HG03060 (cell line): Measurements from ENCODE around the gene CABP7.

ENCODE experiments used
- ATAC-seq: cut with Tn5 transposase; IDR thresholded peaks from one replicate; pipeline ENCODE4 v1.9.1; 2021; ENCODE audit warnings: low read depth, moderate number of reproducible peaks; ENCODE audit not compliant: unreplicated experiment

The CABP7 gene

DNA sequence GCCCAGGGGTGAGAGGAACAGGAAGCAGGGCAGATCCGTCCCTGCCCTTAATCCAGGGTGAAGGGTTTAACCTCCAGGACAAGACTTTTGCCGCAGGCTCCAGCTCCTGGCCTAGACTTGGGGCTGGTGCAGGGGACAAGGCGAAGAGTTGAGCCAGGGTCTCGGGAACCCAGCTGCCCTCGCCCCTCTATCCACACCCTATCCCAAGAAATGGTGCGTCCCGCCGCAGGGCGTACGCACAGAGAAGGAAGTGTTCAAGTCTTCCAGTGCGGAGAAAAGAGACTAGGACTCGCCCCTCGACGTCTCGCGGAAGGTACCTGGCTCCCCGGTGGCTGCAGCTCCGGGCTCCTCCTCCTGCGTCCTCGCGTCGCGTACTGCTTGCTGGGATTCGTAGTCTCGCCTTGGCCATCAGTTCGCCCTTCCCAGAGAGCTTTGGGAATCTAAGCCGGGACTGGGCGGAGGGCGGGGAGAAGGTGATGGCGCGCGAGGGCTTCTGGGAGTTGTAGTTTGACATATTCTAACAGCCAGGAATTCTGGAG is 46.9 kb downstream of the CABP7 start, which contains the start of gene ZMAT5:
TSS of gene ZMAT5 (minus strand) at position 376 of the 539 bp plus-strand sequence. CDS start 18,463 bp downstream, outside the sequence.
- peak; percentile 67 for ATAC-seq

DNA sequence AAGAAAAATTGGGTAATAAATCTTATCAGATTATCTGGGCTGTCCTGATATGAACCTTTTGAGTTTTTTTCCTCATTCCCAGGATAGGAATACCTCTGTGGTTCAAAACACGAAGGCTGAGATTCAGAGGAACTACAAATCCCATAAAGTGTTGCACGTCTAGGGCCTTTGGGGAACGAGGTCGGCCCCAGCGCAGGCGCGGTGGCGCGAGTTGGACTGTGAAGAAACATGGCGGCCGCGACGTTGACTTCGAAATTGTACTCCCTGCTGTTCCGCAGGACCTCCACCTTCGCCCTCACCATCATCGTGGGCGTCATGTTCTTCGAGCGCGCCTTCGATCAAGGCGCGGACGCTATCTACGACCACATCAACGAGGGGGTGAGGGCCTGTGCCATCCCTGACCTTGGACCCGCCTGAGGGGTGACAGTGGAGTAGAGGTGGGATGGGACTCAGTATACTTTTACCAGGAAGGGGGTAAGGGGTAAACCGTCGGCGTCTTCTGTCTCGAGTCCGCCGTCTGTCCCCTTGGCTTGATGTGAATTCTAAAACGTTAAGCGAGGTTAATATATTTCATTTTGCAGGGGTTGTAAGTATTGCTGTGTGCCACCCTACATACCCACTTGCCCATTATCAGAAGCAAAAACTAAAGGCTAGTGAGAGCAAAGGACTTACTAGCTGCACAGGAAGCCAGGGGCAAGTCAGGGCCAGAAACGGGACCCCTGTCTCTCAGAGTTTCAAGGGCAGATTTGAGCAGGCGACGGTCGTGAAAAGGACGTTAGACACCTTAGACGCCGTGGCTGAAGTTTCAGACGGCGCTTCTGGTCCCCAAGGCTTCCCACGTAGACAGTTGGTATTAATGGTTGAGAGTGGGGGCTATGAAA is 47.6 kb downstream of the CABP7 start, which contains the start of gene UQCR10:
TSS of gene UQCR10 (plus strand) at position 199 of the 881 bp plus-strand sequence. CDS start at position 229, 30 bp downstream.
- peak; percentile 49 for ATAC-seq

DNA sequence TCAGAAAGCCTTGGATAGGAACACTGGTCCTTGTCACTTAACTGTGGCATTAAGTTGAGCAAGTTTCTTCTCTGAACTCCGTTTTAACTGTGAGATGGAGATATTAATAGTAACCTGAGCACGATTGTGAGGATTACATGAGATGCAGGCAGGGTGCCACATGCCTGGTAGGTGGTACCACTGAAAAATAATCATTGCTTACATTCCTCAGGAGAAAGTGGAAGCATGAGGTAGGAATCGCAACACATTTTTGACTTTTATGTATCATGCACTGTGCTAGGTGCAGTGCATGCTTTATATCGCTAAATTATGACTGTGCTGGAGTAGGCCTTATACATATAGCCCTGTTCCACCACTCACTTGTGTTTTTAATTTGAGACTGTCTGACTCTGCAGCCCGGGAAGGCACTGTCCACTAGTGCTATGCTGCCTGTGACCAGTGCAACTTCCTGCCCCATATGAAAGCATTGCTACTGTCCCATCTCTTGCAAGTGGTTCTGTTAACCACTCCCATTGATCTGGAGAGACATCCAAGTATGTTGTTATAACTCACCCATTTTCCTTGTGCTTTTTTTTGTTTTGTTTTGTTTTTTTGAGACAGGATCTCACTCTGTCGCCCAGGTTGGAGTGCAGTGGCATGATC is 48.4 kb downstream of the CABP7 start:
- no peak for ATAC-seq

DNA sequence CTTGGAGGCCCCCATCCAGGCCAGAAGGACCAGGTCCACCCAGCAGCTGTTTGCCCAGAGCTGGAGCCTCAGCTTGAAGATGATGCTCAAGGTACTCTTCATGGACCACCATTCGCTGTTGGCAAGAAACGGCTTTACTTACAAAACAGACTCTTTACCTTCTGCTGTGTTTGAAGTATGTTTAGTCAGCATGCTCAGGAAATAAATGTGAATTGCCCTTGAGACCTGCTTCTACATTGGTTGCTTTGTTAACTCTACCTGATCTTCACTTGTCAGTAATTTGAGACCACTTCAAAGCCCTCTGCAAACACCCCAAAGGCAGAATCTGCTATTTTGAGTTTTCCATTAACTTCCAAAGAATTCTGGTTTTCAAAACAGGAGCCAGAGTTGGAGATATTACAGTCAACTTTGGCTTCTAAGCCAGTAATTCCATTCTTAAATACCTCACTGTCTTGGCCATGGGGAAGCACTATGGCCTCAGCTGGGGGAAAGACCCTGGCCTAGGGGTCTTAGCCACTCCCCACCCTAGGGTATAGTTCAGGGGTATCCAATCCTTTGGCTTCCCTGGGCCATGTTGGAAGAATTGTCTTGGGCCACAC is 50.0 kb downstream of the CABP7 start:
- ATAC-seq, result no peak

DNA sequence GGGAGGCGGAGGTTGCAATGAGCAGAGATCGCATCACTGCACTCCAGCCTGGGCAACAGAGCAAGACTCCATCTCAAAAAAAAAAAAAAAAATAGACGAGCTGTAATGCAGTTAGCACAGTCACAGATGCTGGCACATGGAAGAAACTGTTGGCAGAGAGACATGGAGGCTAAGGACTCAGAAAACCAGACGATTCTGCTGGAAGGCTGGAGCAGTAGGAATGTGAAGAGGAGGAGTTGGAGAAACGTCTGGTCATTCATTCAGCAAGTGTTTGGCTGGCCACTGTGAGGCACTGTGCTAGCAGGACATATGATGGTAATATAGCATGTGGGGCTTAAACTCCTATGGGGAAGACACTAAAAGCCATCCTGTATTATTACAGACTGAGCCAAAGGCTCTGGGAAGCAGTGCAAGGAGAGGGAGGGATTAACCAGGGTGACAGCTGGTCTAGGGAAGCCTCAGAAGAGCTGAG is 52.4 kb downstream of the CABP7 start:
- ATAC-seq, result no peak

DNA sequence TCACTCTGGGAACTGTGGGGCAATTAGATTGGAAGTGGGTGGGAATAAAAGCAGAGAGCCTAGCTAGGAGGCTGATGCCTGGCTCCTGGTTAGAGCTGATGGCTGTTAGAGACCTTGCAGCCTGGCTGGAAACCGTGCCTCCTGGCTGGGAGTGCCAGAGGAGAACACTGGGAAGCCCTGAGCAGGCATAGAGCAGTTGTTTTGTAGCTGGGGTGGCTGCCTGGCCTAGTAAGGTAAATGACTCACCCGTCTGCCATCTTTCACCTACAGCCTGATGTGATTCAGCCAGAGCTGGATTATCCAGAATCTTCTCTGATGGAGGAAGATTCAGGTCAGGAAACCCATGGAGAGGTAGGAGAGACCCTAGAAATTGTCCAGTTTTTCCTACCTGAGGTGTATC is 53.4 kb downstream of the CABP7 start:
- no peak for ATAC-seq

DNA sequence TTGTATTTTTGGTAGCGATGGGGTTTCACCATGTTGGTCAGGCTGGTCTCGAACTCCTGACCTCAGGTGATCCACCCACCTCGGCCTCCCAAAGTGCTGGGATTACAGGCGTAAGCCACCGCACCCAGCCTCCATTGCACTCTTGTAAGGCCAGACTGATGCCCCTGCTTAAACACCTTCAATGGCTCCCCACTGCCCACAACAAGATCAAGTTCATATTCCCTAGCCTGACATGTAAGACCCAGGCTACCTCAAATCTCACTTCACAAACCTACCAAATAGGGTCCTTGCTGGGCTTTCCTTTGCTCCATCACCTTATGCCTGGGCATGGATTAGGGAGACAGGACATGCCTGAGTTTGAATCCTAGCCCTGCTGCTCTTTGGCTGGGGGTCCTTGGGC is 60.4 kb downstream of the CABP7 start:
- ATAC-seq, result no peak

DNA sequence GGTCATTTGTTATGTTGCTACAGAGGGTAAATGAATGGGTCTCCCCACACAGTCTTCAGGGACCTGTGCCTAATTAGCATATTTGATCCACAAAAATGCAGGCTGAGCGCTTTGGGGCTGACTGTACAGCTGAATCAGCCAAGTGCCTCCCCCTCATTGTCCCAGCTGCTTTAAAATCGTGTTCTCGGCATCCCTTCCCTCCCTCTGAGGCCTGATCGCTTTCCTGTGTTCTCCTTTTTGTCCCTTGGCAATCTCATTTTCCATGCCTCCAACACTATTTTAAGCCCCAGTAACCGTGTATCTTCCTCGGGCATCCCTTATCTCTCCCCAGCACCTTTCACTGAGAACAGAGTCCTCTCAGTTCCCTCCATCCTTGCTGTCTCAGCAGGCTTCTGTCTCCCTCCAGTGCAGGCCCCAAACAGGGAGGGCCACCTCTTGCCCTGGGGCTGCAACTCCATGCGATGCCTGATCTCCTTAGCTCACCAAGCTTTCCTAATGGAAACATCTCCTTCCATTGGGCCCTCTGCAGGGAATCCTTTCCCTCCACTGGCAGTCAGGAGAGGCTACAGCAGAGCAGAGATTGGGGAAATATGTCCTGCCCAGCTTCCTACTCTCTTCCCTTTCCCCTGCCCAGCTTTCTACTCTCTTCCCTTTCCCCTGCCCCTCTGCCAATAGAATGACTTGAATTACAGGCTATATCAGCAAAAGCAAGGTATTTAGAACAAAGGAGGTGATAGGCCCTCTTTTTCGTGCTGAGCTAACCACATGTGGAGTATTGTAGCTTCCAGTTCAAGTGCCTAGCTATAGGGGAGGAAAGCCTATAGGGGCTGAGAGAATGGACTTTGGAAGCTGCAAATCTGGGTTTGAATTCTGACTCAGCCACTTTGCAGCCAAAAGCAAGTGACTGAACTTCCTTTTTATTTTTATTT is 61.2 kb downstream of the CABP7 start:
- ATAC-seq, result no peak
